NK-92 (cell line): ENCODE data around the gene C11orf16.
"Not testable (repeated sequence)": the region's sequence is repeated elsewhere in the genome, so short reads cannot be mapped to it uniquely, and the experiment has no call there.

Experiments used
- DNase-seq: peaks from one replicate; lab custom pipeline; 2025; ENCODE audit not compliant: unreplicated experiment; lab: John Stamatoyannopoulos, UW

Gene C11orf16

GRCh38 chr11:8937159-8937558 is 4.4 kb upstream of the C11orf16 start:
- DNase-seq = no peak

GRCh38 chr11:8935789-8936188 is 3.0 kb upstream of the C11orf16 start:
- not testable (repeated sequence) for DNase-seq

GRCh38 chr11:8934742-8935488 is 2.2 kb upstream of the C11orf16 start:
- DNase-seq = no peak

- DNase-seq = no peak
Observed at GRCh38 chr11:8933931-8934330, 1.2 kb upstream of the C11orf16 start.

- no peak for DNase-seq
Observed at GRCh38 chr11:8930456-8931175, 2.1 kb downstream of the C11orf16 start.

GRCh38 chr11:8928981-8929615 is 3.6 kb downstream of the C11orf16 start:
- no peak for DNase-seq

- DNase-seq = no peak
Observed at GRCh38 chr11:8928205-8928604, 4.5 kb downstream of the C11orf16 start.

GRCh38 chr11:8927233-8927632 is 5.5 kb downstream of the C11orf16 start:
- no peak for DNase-seq

GRCh38 chr11:8926236-8926635 is 6.5 kb downstream of the C11orf16 start:
- no peak for DNase-seq

- no peak for DNase-seq
Observed at GRCh38 chr11:8925711-8926110, 7.0 kb downstream of the C11orf16 start.

GRCh38 chr11:8922691-8923090 is 10.1 kb downstream of the C11orf16 start:
- no peak for DNase-seq

GRCh38 chr11:8917157-8917825 is 15.5 kb downstream of the C11orf16 start:
- no peak for DNase-seq

GRCh38 chr11:8914661-8915018 is 18.1 kb downstream of the C11orf16 start:
- no peak for DNase-seq

GRCh38 chr11:8913961-8914660 is 18.6 kb downstream of the C11orf16 start:
- DNase-seq = no peak

GRCh38 chr11:8911029-8911823 is 21.5 kb downstream of the C11orf16 start, which contains the start of gene AKIP1:
Gene AKIP1 (plus strand): TSS chr11:8911189. CDS start chr11:8911450, 261 bp downstream.
- peak; percentile 51 for DNase-seq

GRCh38 chr11:8910649-8911026 is 22.1 kb downstream of the C11orf16 start:
- no peak for DNase-seq

GRCh38 chr11:8908099-8908498 is 24.6 kb downstream of the C11orf16 start:
- DNase-seq = no peak

- no peak for DNase-seq
Observed at GRCh38 chr11:8907116-8907515, 25.6 kb downstream of the C11orf16 start.

- DNase-seq = no peak
Observed at GRCh38 chr11:8905528-8906165, 27.1 kb downstream of the C11orf16 start.
